Omental fat pad (tissue), 4 donors: ENCODE data around the gene CELF4. TPM values are rescaled to one million over a fixed set of nuclear protein-coding genes. Genes with fewer than 3 reads are reported as not detected.

ENCODE experiments used
- ATAC-seq: fragments of 150-250 bp; one replicate; pipeline ENCODE4 v1.9.1; 2016; ENCODE audit warnings: mild to moderate bottlenecking, moderate library complexity; ENCODE audit not compliant: low FRiP score
- DNase-seq: peaks from one replicate; pipeline ENCODE4 v3.0.0-alpha.2; 2019; ENCODE audit warnings: low spot score
- total RNA-seq, 4 donors: library from RNA; depleted of rRNA; stranded (reverse); fragments of >200 nt; gene quantifications; one replicate each; pipeline ENCODE4 v1.1.0, GENCODE V29; 2016
- TF ChIP-seq, protein P1 (sequence below), 3 donors: fragments of 450-650 bp; IDR thresholded peaks; one replicate each; pipeline ENCODE4 v1.5.1; 2016 to 2017; ENCODE audit warnings: antibody characterized with exemption in 3 of 3, mild to moderate bottlenecking in 3 of 3, moderate library complexity in 2 of 3

CELF4 gene
- total RNA-seq, 4 donors from 2014 or later: 0.37 to 0.47 TPM; not detected in 2

DNA sequence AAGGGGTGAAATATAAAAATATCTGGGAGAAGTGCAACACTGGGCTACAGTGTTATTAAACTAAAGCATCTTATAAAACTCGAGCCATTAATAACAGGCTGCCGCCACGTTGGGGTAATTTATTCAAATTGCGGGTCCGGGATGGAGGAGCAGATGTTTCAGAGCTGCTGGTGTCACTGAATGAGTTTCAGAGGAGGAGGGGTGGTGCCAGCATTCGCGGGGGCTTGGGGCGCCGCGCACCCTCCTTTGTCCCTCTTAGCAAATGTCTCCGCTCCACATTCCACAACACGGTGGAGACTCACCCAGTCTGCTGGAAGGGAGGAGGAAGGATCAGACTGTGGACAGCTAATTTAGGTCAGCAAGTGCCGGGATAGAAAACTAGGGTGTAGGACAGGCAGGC lies 260.5 kb downstream of the CELF4 start:
- DNase-seq (no peak), ATAC-seq (no peak)
- TF ChIP-seq, protein P1, sequence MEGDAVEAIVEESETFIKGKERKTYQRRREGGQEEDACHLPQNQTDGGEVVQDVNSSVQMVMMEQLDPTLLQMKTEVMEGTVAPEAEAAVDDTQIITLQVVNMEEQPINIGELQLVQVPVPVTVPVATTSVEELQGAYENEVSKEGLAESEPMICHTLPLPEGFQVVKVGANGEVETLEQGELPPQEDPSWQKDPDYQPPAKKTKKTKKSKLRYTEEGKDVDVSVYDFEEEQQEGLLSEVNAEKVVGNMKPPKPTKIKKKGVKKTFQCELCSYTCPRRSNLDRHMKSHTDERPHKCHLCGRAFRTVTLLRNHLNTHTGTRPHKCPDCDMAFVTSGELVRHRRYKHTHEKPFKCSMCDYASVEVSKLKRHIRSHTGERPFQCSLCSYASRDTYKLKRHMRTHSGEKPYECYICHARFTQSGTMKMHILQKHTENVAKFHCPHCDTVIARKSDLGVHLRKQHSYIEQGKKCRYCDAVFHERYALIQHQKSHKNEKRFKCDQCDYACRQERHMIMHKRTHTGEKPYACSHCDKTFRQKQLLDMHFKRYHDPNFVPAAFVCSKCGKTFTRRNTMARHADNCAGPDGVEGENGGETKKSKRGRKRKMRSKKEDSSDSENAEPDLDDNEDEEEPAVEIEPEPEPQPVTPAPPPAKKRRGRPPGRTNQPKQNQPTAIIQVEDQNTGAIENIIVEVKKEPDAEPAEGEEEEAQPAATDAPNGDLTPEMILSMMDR (IDR thresholded peaks at IDR 0.05): no peak

DNA sequence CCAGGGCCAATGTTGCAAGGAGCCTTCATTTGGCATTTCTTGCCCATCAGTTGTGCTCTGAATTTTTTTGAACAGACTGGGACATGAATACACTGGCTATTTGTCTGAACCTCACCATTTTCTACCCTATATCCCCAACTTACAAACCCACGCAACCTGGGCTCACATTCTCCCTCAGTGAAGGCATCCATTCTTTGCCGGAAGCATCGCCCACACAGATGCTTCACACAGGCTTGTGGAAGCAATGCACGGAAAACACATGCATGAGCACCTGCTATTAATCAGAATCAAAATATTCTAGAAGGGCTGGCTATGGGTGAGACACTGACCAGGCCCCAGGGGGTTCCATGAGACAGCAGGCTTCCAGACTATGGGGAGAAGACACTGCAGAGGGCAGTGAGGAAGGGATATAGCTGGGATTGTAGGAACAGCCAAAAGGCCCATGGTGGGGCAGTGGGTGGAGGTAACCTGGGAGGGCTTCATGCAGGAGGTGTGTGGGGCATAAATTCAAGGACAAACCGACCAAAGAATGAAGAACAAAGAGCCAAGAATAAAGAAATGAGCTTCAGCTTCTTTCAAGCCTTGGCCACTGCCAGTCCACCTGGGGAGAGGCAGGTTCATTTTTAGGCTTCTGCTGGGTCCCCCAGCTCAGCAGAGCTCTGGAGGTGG lies 261.5 kb downstream of the CELF4 start:
- ATAC-seq (no peak), DNase-seq (no peak)
- TF ChIP-seq, protein P1 (IDR thresholded peaks at IDR 0.05): no peak

DNA sequence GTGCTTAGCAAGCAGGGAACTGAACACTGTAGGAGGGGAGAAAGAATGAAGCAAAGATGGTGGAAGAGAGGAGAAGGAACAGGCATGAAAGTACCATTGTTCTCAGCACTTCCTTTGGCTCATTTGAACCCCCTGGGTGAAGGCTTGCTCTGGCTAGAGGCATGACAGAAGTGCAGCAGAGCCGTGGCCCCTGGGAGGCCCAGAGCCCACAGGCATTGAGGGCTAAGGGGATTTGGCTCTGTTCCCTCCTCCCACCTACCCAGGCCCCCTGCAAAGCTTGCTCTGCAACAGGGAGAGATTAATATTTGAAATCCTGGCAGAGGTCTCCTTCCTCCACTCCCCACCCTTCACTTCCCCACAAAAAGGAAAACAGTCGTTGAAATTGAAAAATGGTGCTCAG lies 262.6 kb downstream of the CELF4 start:
- TF ChIP-seq, protein P1 (IDR thresholded peaks at IDR 0.05): no peak
- DNase-seq (no peak), ATAC-seq (no peak)

DNA sequence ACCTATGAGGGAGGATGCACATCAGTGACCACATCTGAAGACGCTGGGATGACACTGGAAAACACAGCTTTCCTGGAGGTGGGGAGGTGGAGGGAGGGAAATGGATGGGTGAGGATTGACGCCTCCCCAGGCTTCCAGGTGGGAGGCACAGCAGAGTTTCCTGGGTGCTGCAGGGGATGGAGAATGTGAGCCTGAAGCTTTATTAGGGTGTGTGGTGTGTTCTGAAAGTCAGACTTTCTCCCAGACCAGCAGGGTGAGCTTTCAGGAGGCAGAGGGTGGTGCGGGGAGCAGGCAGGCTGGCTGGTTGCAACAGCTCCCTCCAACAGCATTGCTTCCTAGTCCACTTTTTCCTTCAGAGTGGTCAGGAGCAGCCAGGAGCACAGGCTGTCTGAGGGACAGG lies 263.1 kb downstream of the CELF4 start:
- no peak for ATAC-seq
- no peak for DNase-seq
- TF ChIP-seq, protein P1 (IDR thresholded peaks at IDR 0.05): no peak

DNA sequence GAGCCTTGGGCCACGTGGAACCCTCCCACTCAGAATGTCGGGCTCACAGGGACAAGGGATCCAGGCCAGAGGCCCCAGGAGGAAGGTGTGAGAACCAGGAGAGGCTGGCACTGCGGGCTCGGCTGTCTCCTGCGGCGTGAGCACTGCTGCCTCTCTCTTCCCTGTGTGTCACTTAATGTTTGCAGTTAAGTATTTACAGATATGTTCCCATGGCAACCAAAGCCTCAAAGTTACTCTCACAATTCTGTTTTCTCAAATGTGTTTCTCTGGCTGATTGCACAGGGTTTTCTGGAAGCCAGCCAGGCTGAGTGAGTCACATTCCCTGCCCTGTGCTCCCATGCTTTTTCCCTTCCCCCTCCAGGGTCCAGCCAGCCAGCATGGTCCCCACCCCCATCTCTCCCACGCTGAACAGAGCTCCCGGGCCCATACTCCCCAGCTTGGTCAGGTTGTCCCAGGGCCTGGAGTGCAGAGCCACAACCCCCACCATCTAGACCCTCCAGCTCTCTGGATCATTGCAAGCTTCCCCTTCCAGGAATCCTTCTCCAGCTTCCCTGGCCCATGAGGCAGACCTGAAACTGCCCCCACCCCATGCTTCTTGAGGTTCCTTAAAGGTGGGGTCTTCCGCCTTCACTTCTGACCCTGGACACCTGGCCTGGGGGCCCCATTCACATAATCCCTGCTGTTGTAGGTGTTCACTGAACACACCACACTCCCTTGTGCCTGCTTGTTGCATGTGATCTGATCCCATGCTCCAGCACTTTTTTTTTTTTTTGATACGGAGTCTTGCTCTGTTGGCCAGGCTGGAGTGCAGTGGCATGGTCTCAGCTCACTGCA lies 265.9 kb downstream of the CELF4 start:
- DNase-seq: peak; percentile 86
- peak; percentile 90 for ATAC-seq

DNA sequence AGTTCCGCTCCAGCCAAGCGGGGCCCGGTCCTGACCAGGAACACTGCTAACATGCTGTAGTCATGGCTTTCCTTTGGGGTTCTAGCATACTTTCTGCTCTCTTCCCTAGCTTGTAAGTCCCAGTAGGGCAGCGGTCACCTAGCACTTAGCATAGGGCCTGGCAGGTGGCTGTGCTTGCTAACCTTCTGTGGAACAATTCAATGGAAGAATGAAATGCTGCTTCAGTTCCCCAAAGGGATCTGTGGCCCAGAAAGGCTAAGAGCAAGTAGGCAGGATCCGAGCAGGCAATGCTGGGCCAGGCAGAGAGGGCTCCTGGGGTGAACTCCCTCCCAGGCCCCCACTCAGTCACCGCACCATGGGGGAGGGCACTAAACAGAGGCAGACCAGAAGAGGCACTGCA lies 266.8 kb downstream of the CELF4 start:
- ATAC-seq: no peak
- TF ChIP-seq, protein P1 (IDR thresholded peaks at IDR 0.05): no peak
- DNase-seq: no peak

More for the DNA sequence above, 265.9 kb downstream of the CELF4 start:
- TF ChIP-seq, protein P1 (IDR thresholded peaks at IDR 0.05): no peak
